HG03520 (cell line): ENCODE measurements around the gene BRCA1.
"Not testable (repeated sequence)": the region's sequence is repeated elsewhere in the genome, so short reads cannot be mapped to it uniquely, and the experiment has no call there.

Experiments used
- ATAC-seq: cut with Tn5 transposase; IDR thresholded peaks from one replicate; pipeline ENCODE4 v1.9.1; 2021; ENCODE audit warnings: mild to moderate bottlenecking, moderate library complexity; ENCODE audit not compliant: unreplicated experiment

BRCA1 gene

DNA sequence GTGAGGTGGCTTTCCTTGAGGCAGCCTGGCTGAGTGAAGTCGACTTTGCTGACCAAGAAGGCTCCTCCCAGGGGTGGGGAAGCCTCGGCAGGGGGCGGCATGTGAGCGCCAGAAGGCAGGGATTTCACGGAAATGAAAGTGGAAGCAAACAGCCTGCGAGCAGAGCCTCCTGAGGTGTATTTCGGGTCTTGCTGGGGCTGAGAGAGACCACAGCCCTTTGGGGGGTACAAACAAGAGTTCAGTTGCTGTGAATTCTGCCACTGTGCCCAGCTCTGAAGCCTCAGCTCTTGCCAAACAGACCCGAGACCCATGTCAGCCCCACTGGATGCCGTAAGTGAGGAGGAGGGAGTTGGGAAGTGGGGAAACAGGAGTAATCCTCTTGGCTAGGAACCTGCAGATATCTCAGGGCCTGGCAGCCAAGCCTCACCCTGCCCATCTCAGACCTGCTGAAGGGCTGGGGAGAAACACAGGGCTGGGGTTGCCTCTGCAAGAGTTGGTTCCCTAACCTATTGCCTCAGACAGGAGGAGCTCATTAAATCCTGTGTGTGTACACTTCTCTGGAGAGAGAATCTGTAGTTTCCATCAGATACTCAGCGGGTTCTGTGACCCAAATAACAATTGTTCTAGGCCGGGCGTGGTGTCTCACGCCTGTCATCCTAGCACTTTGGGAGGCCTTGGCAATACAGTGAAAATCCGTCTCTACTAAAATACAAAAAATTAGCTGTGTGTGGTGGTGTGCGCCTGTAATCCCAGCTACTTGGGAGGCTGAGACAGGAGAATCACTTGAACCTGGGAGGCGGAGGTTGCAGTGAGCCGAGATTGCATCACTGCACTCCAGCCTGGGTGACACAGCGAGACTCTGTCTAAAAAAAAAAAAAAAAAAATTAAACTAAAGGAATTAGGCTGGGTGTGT is 118.3 kb downstream of the BRCA1 start, which contains the start of gene IFI35:
Gene IFI35, plus strand, starts transcription at position 146 of the 913 bp plus-strand sequence. Its CDS starts 164 bp downstream, at position 310.
- ATAC-seq: peak; percentile 64

DNA sequence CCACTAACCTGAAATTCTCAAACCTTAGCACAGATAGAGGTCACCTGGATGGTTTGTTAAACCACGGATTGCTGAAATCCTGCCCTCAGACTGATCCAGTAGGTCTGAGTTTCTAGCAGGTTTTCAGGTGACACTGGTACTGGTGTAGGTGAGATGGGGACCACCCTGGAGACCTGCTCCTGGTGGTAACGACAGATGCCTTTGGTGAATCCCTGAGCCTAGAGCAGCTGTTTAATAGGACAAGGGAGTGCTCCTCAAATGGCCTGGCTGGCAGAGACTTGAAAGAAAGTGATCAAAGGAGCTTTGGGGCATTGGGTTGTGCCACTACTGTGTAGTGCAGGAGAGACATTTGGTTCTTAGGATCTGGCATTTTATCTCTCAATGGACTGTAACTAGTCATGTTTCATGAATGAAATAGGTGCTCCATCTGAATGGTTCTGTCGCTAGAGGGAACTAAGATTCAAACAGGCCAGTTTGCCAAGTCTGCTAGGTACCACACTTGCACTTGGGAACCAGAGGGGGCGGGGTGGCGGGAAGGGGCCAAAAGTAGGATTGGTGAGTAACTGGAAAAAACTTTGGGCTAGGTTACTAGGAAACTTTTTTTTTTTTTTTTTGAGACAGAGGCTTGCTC is 121.5 kb downstream of the BRCA1 start:
- ATAC-seq: no peak

DNA sequence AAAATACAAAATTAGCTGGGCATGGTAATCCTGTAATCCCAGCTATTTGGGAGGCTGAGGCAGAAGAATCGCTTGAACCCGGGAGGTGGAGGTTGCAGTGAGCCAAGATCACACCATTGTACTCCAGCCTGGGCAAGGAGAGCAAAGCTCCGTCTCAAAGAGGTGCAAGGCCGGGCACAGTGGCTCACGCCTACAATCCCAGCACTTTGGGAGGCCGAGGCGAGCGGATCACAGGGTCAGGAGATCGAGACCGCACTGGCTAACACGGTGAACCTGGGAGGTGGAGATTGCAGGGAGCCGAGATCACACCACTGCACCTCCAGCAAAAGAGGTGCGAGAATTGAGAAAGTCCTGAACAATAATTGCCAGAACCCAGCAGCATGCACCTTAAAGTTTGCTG is 124.3 kb downstream of the BRCA1 start:
- not testable (repeated sequence) for ATAC-seq

DNA sequence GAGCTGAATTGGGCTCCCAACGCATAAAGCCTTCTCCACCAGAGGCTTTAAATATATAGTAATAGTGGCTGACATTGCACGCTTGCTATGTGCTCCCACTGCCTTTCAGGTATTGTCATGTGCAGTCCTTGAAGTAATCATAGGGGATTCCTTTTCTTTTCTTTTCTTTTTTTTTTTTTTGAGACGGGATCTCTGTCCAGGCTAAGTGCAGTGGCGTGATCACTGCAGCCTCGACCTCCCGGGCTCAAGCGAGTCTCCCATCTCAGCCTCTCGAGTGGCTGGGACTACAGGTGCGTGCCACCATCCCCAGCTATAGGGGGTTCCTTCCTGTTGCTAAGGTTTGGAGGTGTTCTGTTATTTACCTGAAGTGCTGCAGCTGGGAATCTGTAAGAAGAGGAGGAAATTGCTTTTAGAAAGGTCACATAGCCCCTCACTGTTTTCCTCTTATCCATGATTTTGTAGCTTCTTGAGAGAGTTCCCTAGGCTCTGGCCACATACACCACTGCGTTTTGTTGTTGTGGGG is 126.1 kb downstream of the BRCA1 start:
- no peak for ATAC-seq

DNA sequence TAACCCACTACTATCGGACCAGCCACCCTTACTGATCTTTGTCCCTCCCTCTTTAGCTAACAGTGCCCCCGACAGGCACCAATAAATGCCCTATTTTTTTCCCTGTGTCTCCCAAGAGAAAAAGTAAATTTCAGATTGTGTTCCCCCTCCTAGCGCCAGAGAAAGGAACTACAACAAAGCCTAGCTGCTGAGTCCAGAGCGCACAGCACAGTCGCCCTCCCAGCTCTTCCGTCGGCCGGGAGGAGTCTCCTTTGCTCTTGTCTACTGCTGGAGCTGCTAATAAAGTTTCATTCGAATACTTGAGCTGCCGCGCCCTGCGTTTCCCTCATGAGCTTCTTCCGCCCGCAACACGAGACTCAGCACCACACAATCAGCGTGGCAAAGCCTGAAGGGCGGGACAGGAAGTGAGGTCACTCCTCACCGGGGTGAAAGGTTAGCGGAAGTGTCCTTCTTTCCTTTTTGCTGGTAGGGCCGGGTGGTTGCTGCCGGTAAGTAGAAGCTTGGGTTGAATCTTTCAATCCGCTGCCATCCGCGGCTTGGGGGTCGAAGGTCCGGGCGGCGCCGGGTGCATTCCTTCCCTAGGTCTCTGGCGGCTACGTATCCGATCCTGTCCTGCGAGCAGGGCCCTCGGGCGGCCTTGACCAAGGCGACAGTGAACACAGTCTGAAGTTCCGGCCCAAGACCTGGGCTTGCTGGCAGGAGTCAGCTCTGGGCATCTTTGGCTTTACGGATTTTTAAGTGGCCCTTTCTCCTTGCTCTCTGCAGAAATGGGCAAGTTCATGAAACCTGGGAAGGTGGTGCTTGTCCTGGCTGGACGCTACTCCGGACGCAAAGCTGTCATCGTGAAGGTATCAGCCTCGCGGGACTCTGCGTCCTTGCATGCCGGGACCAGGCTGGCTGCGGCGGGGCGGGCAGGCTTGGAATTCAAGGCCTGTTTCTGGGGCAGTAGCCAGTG is 126.9 kb downstream of the BRCA1 start, which contains the start of gene RPL27:
Gene RPL27, plus strand, starts transcription at position 436 of the 955 bp plus-strand sequence. Its CDS starts 332 bp downstream, at position 768.
- peak; percentile 85 for ATAC-seq

DNA sequence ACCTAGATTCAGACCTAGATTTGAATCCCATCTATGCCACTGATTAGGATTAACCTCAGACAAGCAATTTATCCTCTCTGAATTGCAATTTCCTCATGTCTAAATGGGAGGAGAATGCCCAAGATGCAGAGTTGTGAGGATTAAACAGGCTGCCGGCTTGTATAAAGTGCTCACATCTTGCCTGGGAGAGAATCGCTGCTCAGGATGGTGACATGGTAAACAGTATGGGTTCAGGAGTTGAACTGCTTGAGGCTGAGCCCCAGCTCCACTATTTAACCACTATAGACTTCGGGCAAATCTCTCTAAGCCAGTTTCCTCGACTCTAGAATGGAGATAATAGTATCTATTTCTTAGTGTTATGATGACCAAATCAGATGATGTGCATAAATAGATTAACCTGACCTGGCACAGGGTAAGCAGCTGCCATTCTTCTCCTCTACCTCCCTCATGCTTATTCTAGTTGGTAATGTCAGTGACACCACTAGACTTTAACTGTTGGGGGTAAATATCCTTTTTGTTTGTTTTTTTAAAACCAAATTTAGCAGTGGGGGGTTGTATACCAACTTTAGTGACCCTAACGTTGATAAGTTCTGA is 127.7 kb downstream of the BRCA1 start:
- no peak for ATAC-seq
